ENCODE data around the gene PLXNA4. TPM values are rescaled to one million over a fixed set of nuclear protein-coding genes. Genes with fewer than 3 reads are reported as not detected.

PLXNA4 gene
- total RNA-seq, 1 donor from 2014 or later = 3.3 TPM

- H3K27me3 Mint-ChIP-seq (ENCODE audit: low read depth, unreplicated experiment) = peaks cover 14% of the 10 kb centered on the region
- Histone ChIP-seq H3K4me1 (ENCODE audit: insufficient read depth, low read length) (no peaks in the 10 kb centered on the region), H3K4me2 (ENCODE audit: low read length) (no peak overlapping the region), H3K36me3 (ENCODE audit: insufficient read depth, low read length) (no peaks in the 10 kb centered on the region), H3K27me3 (ENCODE audit: insufficient read depth, low read length) (no peaks in the 10 kb centered on the region), H3K9me3 (ENCODE audit: insufficient read depth, low read depth, low read length) (no peaks in the 10 kb centered on the region), H3K79me2 (ENCODE audit: insufficient read depth, low read length) (no peaks in the 10 kb centered on the region), H2AFZ (ENCODE audit: low read depth, low read length) (no peak overlapping the region), H3K27ac (ENCODE audit: low read depth, low read length) (no peak overlapping the region), H3K4me3 (ENCODE audit: insufficient read depth, low read depth, low read length) (no peak overlapping the region), H4K20me1 (ENCODE audit: insufficient read depth, low read length) (no peaks in the 10 kb centered on the region), H3K9ac (ENCODE audit: low read length) (no peak overlapping the region)
- no peaks in the 10 kb centered on the region for H3K36me3 Mint-ChIP-seq (ENCODE audit: low read depth, unreplicated experiment)
- H3K27ac Mint-ChIP-seq (ENCODE audit: unreplicated experiment) = no peak overlapping the region
- TF ChIP-seq CTCF (IDR thresholded peaks at IDR 0.05; ENCODE audit: insufficient read depth, low read depth, low read length) (no peak), EZH2 (IDR thresholded peaks at IDR 0.05; ENCODE audit: insufficient read depth, low read length) (no peak)
- no peak for FAIRE-seq
- peaks cover 4% of the 10 kb centered on the region for H3K4me1 Mint-ChIP-seq (ENCODE audit: low read depth, unreplicated experiment)
- no peaks in the 10 kb centered on the region for H3K9me3 Mint-ChIP-seq (ENCODE audit: unreplicated experiment)
- no peak for DNase-seq (ENCODE audit: low read depth)
- no peak overlapping the region for H3K4me3 Mint-ChIP-seq (ENCODE audit: unreplicated experiment)
Measured at GRCh38 chr7:132110692-132111091, 465.6 kb downstream of the PLXNA4 start.

GRCh38 chr7:132109769-132110168 lies 466.5 kb downstream of the PLXNA4 start:
- Histone ChIP-seq H3K4me3 (ENCODE audit: insufficient read depth, low read depth, low read length) (no peak overlapping the region), H3K9me3 (ENCODE audit: insufficient read depth, low read depth, low read length) (no peaks in the 10 kb centered on the region), H2AFZ (ENCODE audit: low read depth, low read length) (no peak overlapping the region), H3K4me1 (ENCODE audit: insufficient read depth, low read length) (no peaks in the 10 kb centered on the region), H3K27me3 (ENCODE audit: insufficient read depth, low read length) (no peaks in the 10 kb centered on the region), H3K36me3 (ENCODE audit: insufficient read depth, low read length) (no peaks in the 10 kb centered on the region), H3K27ac (ENCODE audit: low read depth, low read length) (no peak overlapping the region), H3K4me2 (ENCODE audit: low read length) (no peak overlapping the region), H3K79me2 (ENCODE audit: insufficient read depth, low read length) (no peaks in the 10 kb centered on the region), H3K9ac (ENCODE audit: low read length) (no peak overlapping the region), H4K20me1 (ENCODE audit: insufficient read depth, low read length) (no peaks in the 10 kb centered on the region)
- Mint-ChIP-seq H3K4me3 (ENCODE audit: unreplicated experiment) (no peak overlapping the region), H3K27me3 (ENCODE audit: low read depth, unreplicated experiment) (peaks cover 16% of the 10 kb centered on the region), H3K36me3 (ENCODE audit: low read depth, unreplicated experiment) (no peaks in the 10 kb centered on the region), H3K27ac (ENCODE audit: unreplicated experiment) (no peak overlapping the region), H3K4me1 (ENCODE audit: low read depth, unreplicated experiment) (no peaks in the 10 kb centered on the region), H3K9me3 (ENCODE audit: unreplicated experiment) (no peaks in the 10 kb centered on the region)
- FAIRE-seq (no peak), DNase-seq (ENCODE audit: low read depth) (no peak)
- no peak for TF ChIP-seq CTCF (IDR thresholded peaks at IDR 0.05; ENCODE audit: insufficient read depth, low read depth, low read length)
- no peak for TF ChIP-seq EZH2 (IDR thresholded peaks at IDR 0.05; ENCODE audit: insufficient read depth, low read length)

- Histone ChIP-seq H2AFZ (ENCODE audit: low read depth, low read length) (no peak overlapping the region), H3K36me3 (ENCODE audit: insufficient read depth, low read length) (no peaks in the 10 kb centered on the region), H3K4me2 (ENCODE audit: low read length) (no peak overlapping the region)
Measured at GRCh38 chr7:132108563-132108962, 467.7 kb downstream of the PLXNA4 start.

More at GRCh38 chr7:132108563-132108962, 467.7 kb downstream of the PLXNA4 start:
- peaks cover 18% of the 10 kb centered on the region for H3K27me3 Mint-ChIP-seq (ENCODE audit: low read depth, unreplicated experiment)
- Histone ChIP-seq H3K4me3 (ENCODE audit: insufficient read depth, low read depth, low read length) (no peak overlapping the region), H3K27ac (ENCODE audit: low read depth, low read length) (no peak overlapping the region), H3K27me3 (ENCODE audit: insufficient read depth, low read length) (no peaks in the 10 kb centered on the region), H3K9ac (ENCODE audit: low read length) (no peak overlapping the region), H4K20me1 (ENCODE audit: insufficient read depth, low read length) (no peaks in the 10 kb centered on the region), H3K4me1 (ENCODE audit: insufficient read depth, low read length) (no peaks in the 10 kb centered on the region), H3K9me3 (ENCODE audit: insufficient read depth, low read depth, low read length) (no peaks in the 10 kb centered on the region), H3K79me2 (ENCODE audit: insufficient read depth, low read length) (no peaks in the 10 kb centered on the region)
- no peaks in the 10 kb centered on the region for H3K9me3 Mint-ChIP-seq (ENCODE audit: unreplicated experiment)
- no peaks in the 10 kb centered on the region for H3K36me3 Mint-ChIP-seq (ENCODE audit: low read depth, unreplicated experiment)
- TF ChIP-seq EZH2 (IDR thresholded peaks at IDR 0.05; ENCODE audit: insufficient read depth, low read length) (no peak), CTCF (IDR thresholded peaks at IDR 0.05; ENCODE audit: insufficient read depth, low read depth, low read length) (no peak)
- no peak overlapping the region for H3K4me3 Mint-ChIP-seq (ENCODE audit: unreplicated experiment)
- FAIRE-seq = no peak
- H3K4me1 Mint-ChIP-seq (ENCODE audit: low read depth, unreplicated experiment) = no peaks in the 10 kb centered on the region
- DNase-seq (ENCODE audit: low read depth) = no peak
- H3K27ac Mint-ChIP-seq (ENCODE audit: unreplicated experiment) = no peak overlapping the region

Measured in astrocyte (in vitro differentiated cells and primary cell).